A549 (cell line): ENCODE measurements around the gene FBLIM1. TPM values are rescaled to one million over a fixed set of nuclear protein-coding genes. Genes with fewer than 3 reads are reported as not detected.

Experiments used
- ATAC-seq, 2 experiments: fragments of 200-7000 bp in 1 of 2; fragments of >200 bp in 1 of 2; cut with Nextera tagmentation in 1 of 2; cut with Tn5 transposase in 1 of 2; 3 replicates each; pipeline versions ENCODE4 v1.8.0 to v1.9.1; 2018 to 2020; ENCODE audit warnings: mild to moderate bottlenecking in 1 of 2, moderate library complexity in 1 of 2
- CTCF ChIA-PET: fragments of 300-600 bp; sonication (Branson Sonifier 250); formaldehyde crosslinking; extraction: SDS; loops from one replicate; lab custom pipeline; 2021; ENCODE audit warnings: antibody characterized with exemption, inconsistent platforms; lab: Yijun Ruan, JAX
- POLR2A ChIA-PET: fragments of 350-600 bp; formaldehyde crosslinking; extraction: SDS; loops from one replicate; lab custom pipeline; 2021; ENCODE audit warnings: antibody characterized with exemption, inconsistent platforms; lab: Yijun Ruan, JAX
- DNase-seq, 2 experiments: peaks; one replicate each; pipeline versions ENCODE4 v3.0.0 to v3.0.0-alpha.2; 2011 to 2016; ENCODE audit warnings: low read depth in 1 of 2, low spot score in 1 of 2
- FAIRE-seq: peaks from 2 replicates; lab custom pipeline; 2011; peaks lifted over from hg19 to GRCh38; lab: Jason Lieb, UNC
- H3K27ac ChIP-seq, 2 experiments: fragments of >200 bp; sonication (Bioruptor Twin); formaldehyde crosslinking; 3 replicates each; pipeline ENCODE4 v1.5.1; 2016 to 2017
- H3K4me1 ChIP-seq: fragments of >200 bp; sonication (Bioruptor Twin); formaldehyde crosslinking; 3 replicates; pipeline ENCODE4 v1.6.1; 2016
- H3K4me2 ChIP-seq: fragments of >200 bp; sonication (Bioruptor Twin); formaldehyde crosslinking; 3 replicates; pipeline ENCODE4 v1.6.1; 2016
- H3K4me3 ChIP-seq: fragments of >200 bp; sonication (Bioruptor Twin); formaldehyde crosslinking; 3 replicates; pipeline ENCODE4 v1.5.1; 2016
- H3K9me3 ChIP-seq: fragments of >200 bp; sonication (Bioruptor Twin); formaldehyde crosslinking; 3 replicates; pipeline ENCODE4 v1.6.1; 2016
- ATOH8 ChIP-seq: fragments of 250-450 bp; sonication (Bioruptor Pico); IDR thresholded peaks from 2 replicates; pipeline ENCODE4 v1.5.0; 2020; ENCODE audit warnings: low read depth, mild to moderate bottlenecking, moderate library complexity
- CBX8 ChIP-seq: fragments of 200-600 bp; sonication (generic); IDR thresholded peaks from 2 replicates; pipeline ENCODE4 v1.6.1; 2016
- CTCF ChIP-seq: fragments of >200 bp; sonication (Bioruptor Twin); formaldehyde crosslinking; IDR thresholded peaks from 3 replicates; pipeline ENCODE4 v1.5.1; 2016
- E2F6 ChIP-seq: IDR thresholded peaks from 2 replicates; pipeline ENCODE4 v1.6.1; 2012; ENCODE audit warnings: low read depth, borderline replicate concordance
- EHF ChIP-seq: fragments of 250-450 bp; sonication (Bioruptor Pico); IDR thresholded peaks from 2 replicates; pipeline ENCODE4 v1.5.0; 2020; ENCODE audit warnings: mild to moderate bottlenecking
- ELK1 ChIP-seq: fragments of 150-350 bp; IDR thresholded peaks from 2 replicates; pipeline ENCODE4 v1.6.1; 2014; ENCODE audit warnings: low read depth, mild to moderate bottlenecking, low read length
- FOSB ChIP-seq: fragments of 250-450 bp; sonication (Bioruptor Pico); IDR thresholded peaks from 2 replicates; pipeline ENCODE4 v1.5.0; 2020; ENCODE audit warnings: mild to moderate bottlenecking, moderate library complexity
- HMGXB4 ChIP-seq: fragments of 250-450 bp; sonication (Bioruptor Pico); IDR thresholded peaks from 2 replicates; pipeline ENCODE4 v1.5.0; 2021; ENCODE audit warnings: mild to moderate bottlenecking, moderate library complexity, borderline replicate concordance
- HOXA7 ChIP-seq: fragments of 250-450 bp; sonication (Bioruptor Pico); IDR thresholded peaks from 2 replicates; pipeline ENCODE4 v1.5.0; 2020; ENCODE audit warnings: mild to moderate bottlenecking, moderate library complexity
- HOXB13 ChIP-seq: fragments of 250-450 bp; sonication (Bioruptor Pico); IDR thresholded peaks from 2 replicates; pipeline ENCODE4 v1.5.0; 2020; ENCODE audit warnings: low read depth, mild to moderate bottlenecking, moderate library complexity
- HOXB5 ChIP-seq: fragments of 250-450 bp; sonication (Bioruptor Pico); IDR thresholded peaks from 2 replicates; pipeline ENCODE4 v1.5.0; 2020; ENCODE audit warnings: mild to moderate bottlenecking, moderate library complexity
- JUN ChIP-seq, 2 experiments: fragments of >200 bp; sonication (Bioruptor Twin); formaldehyde crosslinking; IDR thresholded peaks; 2 replicates in 1 of 2; 3 replicates in 1 of 2; pipeline ENCODE4 v1.6.1; 2016 to 2017
- MAFK ChIP-seq: fragments of 450-650 bp; IDR thresholded peaks from 2 replicates; pipeline ENCODE4 v1.6.1; 2014; ENCODE audit not compliant: partially characterized antibody
- MAX ChIP-seq: IDR thresholded peaks from 2 replicates; pipeline ENCODE4 v1.6.1; 2012
- MAZ ChIP-seq: fragments of 150-350 bp; IDR thresholded peaks from 2 replicates; pipeline ENCODE4 v1.6.1; 2014; ENCODE audit warnings: antibody characterized with exemption, low read depth, low read length, borderline replicate concordance
- MYC ChIP-seq: IDR thresholded peaks from 2 replicates; pipeline ENCODE4 v1.6.1; 2012; ENCODE audit warnings: mild to moderate bottlenecking, inconsistent platforms, low read length, improper control_type of control experiment, borderline replicate concordance
- NFE2L2 ChIP-seq: fragments of 150-350 bp; conservative IDR thresholded peaks from 2 replicates; pipeline ENCODE4 v1.6.1; 2014; ENCODE audit warnings: low read length
- NPAS2 ChIP-seq: fragments of 250-450 bp; sonication (Bioruptor Pico); IDR thresholded peaks from 2 replicates; pipeline ENCODE4 v1.8.0; 2022; ENCODE audit warnings: mild to moderate bottlenecking, moderate library complexity, borderline replicate concordance
- PHF8 ChIP-seq: fragments of 200-600 bp; sonication (generic); IDR thresholded peaks from 2 replicates; pipeline ENCODE4 v1.6.1; 2016; ENCODE audit warnings: low read depth, mild to moderate bottlenecking, antibody characterized with exemption, moderate library complexity, borderline replicate concordance
- RAD21 ChIP-seq, 2 experiments: fragments of >200 bp in 1 of 2; sonication (Bioruptor Twin) in 1 of 2; formaldehyde crosslinking in 1 of 2; IDR thresholded peaks in 1 of 2; conservative IDR thresholded peaks in 1 of 2; 2 replicates in 1 of 2; 3 replicates in 1 of 2; pipeline ENCODE4 v1.6.1; 2012 to 2018; ENCODE audit warnings: inconsistent platforms in 1 of 2
- RCOR1 ChIP-seq: fragments of 150-350 bp; IDR thresholded peaks from 2 replicates; pipeline ENCODE4 v1.6.1; 2014; ENCODE audit warnings: antibody characterized with exemption, low read length, low read depth
- SMC3 ChIP-seq: fragments of >200 bp; sonication (Bioruptor Twin); formaldehyde crosslinking; IDR thresholded peaks from 3 replicates; pipeline ENCODE4 v1.6.1; 2018; ENCODE audit warnings: inconsistent platforms
- SREBF2 ChIP-seq: fragments of 450-650 bp; IDR thresholded peaks from 2 replicates; pipeline ENCODE4 v1.6.1; 2014; ENCODE audit warnings: mild to moderate bottlenecking, moderate library complexity
- ZC3H11A ChIP-seq: fragments of 450-650 bp; IDR thresholded peaks from 2 replicates; pipeline ENCODE4 v1.6.1; 2014; ENCODE audit warnings: antibody characterized with exemption, mild to moderate bottlenecking
- WGBS: methylation state at CpG from one replicate; pipeline ENCODE4 v1.1.6; 2017; ENCODE audit errors: missing lambda C conversion rate; 5-methylcytosine and 5-hydroxymethylcytosine counted together
- polyA plus RNA-seq, 4 experiments: library from polyadenylated mRNA; depleted of rRNA in 3 of 4; stranded (reverse); fragments of >200 nt; fragmentation: RNase III in 1 of 4; extraction: RNeasy Plus Mini Kit Qiagen cat#74134 plus additional on column Dnase treatment in 1 of 4; gene quantifications; 2 replicates in 3 of 4; 3 replicates in 1 of 4; pipeline ENCODE4 v1.2.3, GENCODE V29; 2011 to 2017

Gene FBLIM1
- polyA plus RNA-seq, 2 of the 4 experiments (the other 2 are of a cell fraction) = 24.6 to 38.1 TPM

GRCh38 chr1:15739745-15740144, 18.9 kb upstream of the FBLIM1 start:
- H3K27ac ChIP-seq = no peak overlapping the region
- peaks cover 6% of the 10 kb centered on the region; the same call in 1 of the 3 replicates for H3K4me1 ChIP-seq
- H3K9me3 ChIP-seq = no peaks in the 10 kb centered on the region
- DNase-seq (no peak), ATAC-seq (peak in 1 of 2 experiments; percentile 16; a peak in 2 of 6 replicates), FAIRE-seq (no peak)
- POLR2A ChIA-PET = no interaction called here
- TF ChIP-seq MAFK (no peak), RCOR1 (no peak), MYC (no peak), FOSB (CRISPR knock-in tag) (no peak), EHF (CRISPR knock-in tag) (no peak), MAZ (no peak)
- 86% methylated on average over 5 of the region's 7 CpGs for whole genome bisulfite sequencing
- H3K4me3 ChIP-seq = no peak overlapping the region
- CTCF ChIA-PET = interaction anchor here (1.1 to 5.0 kb wide), 6 partner anchors 8 to 146 kb away, joined by 3 to 31 read pairs (median 13); no protein-coding TSS in a partner anchor
- no peak overlapping the region for H3K4me2 ChIP-seq

- CTCF ChIA-PET = interaction anchor here (0.5 to 5.0 kb wide), 41 partner anchors 8 to 1005 kb away, joined by 3 to 31 read pairs (median 3); no protein-coding TSS in a partner anchor
- Histone ChIP-seq H3K4me1 (peaks cover 6% of the 10 kb centered on the region; the same call in 1 of the 3 replicates), H3K27ac (peak overlapping the region; percentile 37 to 77; a peak in 4 of 6 replicates), H3K9me3 (no peaks in the 10 kb centered on the region)
- DNase-seq = peak; percentile 70 to 74
- POLR2A ChIA-PET = no interaction called here
- TF ChIP-seq MAX (peak; percentile 47), CTCF (peak; percentile 65), RAD21 (conservative IDR thresholded peaks at IDR 0.05 in 1 of 2, IDR thresholded peaks at IDR 0.05 in 1 of 2) (peak; percentile 81 to 86), HOXB5 (no peak), SMC3 (peak; percentile 65)
- TF ChIP-seq, all 56 proteins: peak for 4
- Histone ChIP-seq H3K4me2 (peak overlapping the region; percentile 41; the same call in 1 of the 3 replicates), H3K4me3 (no peak overlapping the region)
- FAIRE-seq = no peak
- peak; percentile 83 to 93 for ATAC-seq
- 28% methylated on average over 10 of the region's 27 CpGs for WGBS
These were observed 17.4 kb upstream of the FBLIM1 start for GRCh38 chr1:15740924-15741850.

- FAIRE-seq (no peak), DNase-seq (no peak), ATAC-seq (no peak)
- Histone ChIP-seq H3K4me2 (peak within 1 kb of the TSS; percentile 41; the same call in 1 of the 3 replicates), H3K4me3 (no peak within 1 kb of the TSS), H3K27ac (peak within 1 kb of the TSS; percentile 37 to 77; a peak in 4 of 6 replicates), H3K4me1 (peaks cover 8% of the 10 kb centered on the region; the same call in 1 of the 3 replicates), H3K9me3 (no peaks in the 10 kb centered on the region)
- CTCF ChIA-PET = interaction anchor here (0.8 to 2.2 kb wide), 8 partner anchors 9 to 189 kb away, joined by 3 to 7 read pairs (median 4); no protein-coding TSS in a partner anchor
- 65% methylated on average over 6 of the region's 14 CpGs for WGBS
- POLR2A ChIA-PET = no interaction called here
- TF ChIP-seq E2F6 (no peak), HMGXB4 (CRISPR knock-in tag) (no peak), CBX8 (no peak), FOSB (CRISPR knock-in tag) (no peak), NPAS2 (no peak), JUN (IDR thresholded peaks at IDR 0.05) (no peak), ELK1 (no peak), PHF8 (no peak), MAZ (no peak), ATOH8 (CRISPR knock-in tag) (no peak), NFE2L2 (no peak), ZC3H11A (no peak), HOXB5 (no peak), SREBF2 (no peak), HOXB13 (CRISPR knock-in tag) (no peak), HOXA7 (no peak)
These were observed 16.2 kb upstream of the FBLIM1 start, which contains the start of gene TMEM82 for GRCh38 chr1:15742339-15742801. Gene TMEM82 (plus strand): TSS chr1:15742499. CDS start chr1:15742560, 61 bp downstream.
